ENCODE data around the gene QRICH1.

GRCh38 chr3:49112262-49112661 lies 18.4 kb upstream of the QRICH1 start:
- TF ChIP-seq CTCF (IDR thresholded peaks at IDR 0.05; ENCODE audit: insufficient read depth, low read length, poor library complexity, severe bottlenecking) = no peak
- no peak for TF ChIP-seq EZH2phosphoT487 (conservative IDR thresholded peaks at IDR 0.05; ENCODE audit: low read length)

All from SU-DHL-6 (cell line).